NT2/D1 (cell line): ENCODE results near the gene RARG.

Source experiments
- DNase-seq: peaks from one replicate; pipeline ENCODE4 v3.0.0-alpha.2; 2011; ENCODE audit warnings: low read depth, low spot score
- H3K27me3 ChIP-seq: 2 replicates; pipeline ENCODE4 v1.6.0; 2011; ENCODE audit warnings: mild to moderate bottlenecking; ENCODE audit not compliant: insufficient read length, insufficient read depth
- H3K36me3 ChIP-seq: 2 replicates; pipeline ENCODE4 v1.6.1; 2011; ENCODE audit warnings: mild to moderate bottlenecking, low read length, mixed read lengths; ENCODE audit not compliant: insufficient read depth, insufficient read length
- H3K4me1 ChIP-seq: 2 replicates; pipeline ENCODE4 v1.5.1; 2011; ENCODE audit not compliant: insufficient read depth, insufficient read length
- H3K4me3 ChIP-seq: 2 replicates; pipeline ENCODE4 v1.5.1; 2011; ENCODE audit warnings: low read depth; ENCODE audit not compliant: insufficient read length
- H3K9ac ChIP-seq: 2 replicates; pipeline ENCODE4 v1.6.0; 2011; ENCODE audit warnings: low read depth; ENCODE audit not compliant: insufficient read length
- H3K9me3 ChIP-seq: 2 replicates; pipeline ENCODE4 v1.5.1; 2011; ENCODE audit warnings: mild to moderate bottlenecking, low read length; ENCODE audit not compliant: insufficient read depth
- SUZ12 ChIP-seq: IDR thresholded peaks from 2 replicates; pipeline ENCODE4 v1.6.1; 2011; ENCODE audit not compliant: insufficient read length, insufficient read depth; ENCODE audit errors: extremely low read depth
- YY1 ChIP-seq: IDR thresholded peaks from 2 replicates; pipeline ENCODE4 v1.6.1; 2011; ENCODE audit not compliant: insufficient read length, insufficient read depth
- ZNF274 ChIP-seq: IDR thresholded peaks from 2 replicates; pipeline ENCODE4 v1.6.1; 2011; ENCODE audit warnings: mild to moderate bottlenecking, low read depth, low read length

Gene RARG

GRCh38 chr12:53267999-53268629 is 36.1 kb upstream of the RARG start, which contains the start of gene ESPL1:
TSS of gene ESPL1 (plus strand) at chr12:53268299. CDS start at chr12:53268767, 468 bp downstream.
- H3K27me3 ChIP-seq = peaks cover 4% of the 10 kb centered on the region
- peak within 1 kb of the TSS; percentile 89 for H3K4me3 ChIP-seq
- H3K4me1 ChIP-seq = peaks cover 19% of the 10 kb centered on the region
- H3K9me3 ChIP-seq = no peaks in the 10 kb centered on the region
- peaks cover 42% of the 10 kb centered on the region for H3K36me3 ChIP-seq
- peak; percentile 81 for DNase-seq
- peak within 1 kb of the TSS; percentile 99 for H3K9ac ChIP-seq
- no peak for TF ChIP-seq SUZ12
- TF ChIP-seq ZNF274 = no peak
- no peak for TF ChIP-seq YY1

GRCh38 chr12:53267306-53267998 is 35.4 kb upstream of the RARG start:
- peaks cover 18% of the 10 kb centered on the region for H3K4me1 ChIP-seq
- H3K9ac ChIP-seq = peak overlapping the region; percentile 99
- no peak for DNase-seq
- H3K4me3 ChIP-seq = peak overlapping the region; percentile 89
- peaks cover 36% of the 10 kb centered on the region for H3K36me3 ChIP-seq
- peaks cover 4% of the 10 kb centered on the region for H3K27me3 ChIP-seq
- no peaks in the 10 kb centered on the region for H3K9me3 ChIP-seq
- TF ChIP-seq YY1 (no peak), SUZ12 (no peak), ZNF274 (no peak)

GRCh38 chr12:53265783-53266182 is 33.8 kb upstream of the RARG start:
- H3K9ac ChIP-seq = no peak overlapping the region
- H3K4me1 ChIP-seq = peaks cover 14% of the 10 kb centered on the region
- no peak for DNase-seq
- H3K36me3 ChIP-seq = peaks cover 21% of the 10 kb centered on the region
- TF ChIP-seq SUZ12 = no peak
- TF ChIP-seq ZNF274 = no peak
- no peak for TF ChIP-seq YY1
- H3K9me3 ChIP-seq = no peaks in the 10 kb centered on the region
- peaks cover 4% of the 10 kb centered on the region for H3K27me3 ChIP-seq
- H3K4me3 ChIP-seq = no peak overlapping the region

- DNase-seq = no peak
- Histone ChIP-seq H3K27me3 (no peaks in the 10 kb centered on the region), H3K36me3 (peaks cover 5% of the 10 kb centered on the region), H3K4me1 (no peaks in the 10 kb centered on the region), H3K4me3 (no peak overlapping the region), H3K9me3 (no peaks in the 10 kb centered on the region), H3K9ac (no peak overlapping the region)
- no peak for TF ChIP-seq SUZ12
- TF ChIP-seq YY1 = no peak
- TF ChIP-seq ZNF274 = no peak
Measured at GRCh38 chr12:53259891-53260290, 27.9 kb upstream of the RARG start.

- Histone ChIP-seq H3K9ac (no peak overlapping the region), H3K27me3 (no peaks in the 10 kb centered on the region), H3K4me3 (no peak overlapping the region), H3K4me1 (no peaks in the 10 kb centered on the region), H3K9me3 (no peaks in the 10 kb centered on the region), H3K36me3 (peaks cover 12% of the 10 kb centered on the region)
- no peak for DNase-seq
- TF ChIP-seq YY1 = no peak
- TF ChIP-seq ZNF274 = no peak
- no peak for TF ChIP-seq SUZ12
Measured at GRCh38 chr12:53258541-53259539, 26.8 kb upstream of the RARG start.

- Histone ChIP-seq H3K27me3 (no peaks in the 10 kb centered on the region), H3K4me1 (peaks cover 5% of the 10 kb centered on the region), H3K4me3 (no peak overlapping the region), H3K9me3 (no peaks in the 10 kb centered on the region), H3K9ac (no peak overlapping the region), H3K36me3 (peaks cover 22% of the 10 kb centered on the region)
- TF ChIP-seq ZNF274 = no peak
- TF ChIP-seq SUZ12 = no peak
- no peak for TF ChIP-seq YY1
- no peak for DNase-seq
Measured at GRCh38 chr12:53255996-53256395, 24.0 kb upstream of the RARG start.
